ENCODE measurements around the gene SDK1.

GRCh38 chr7:4074407-4074806 lies 773.4 kb downstream of the SDK1 start:
- TF ChIP-seq CTCF (conservative IDR thresholded peaks at IDR 0.05): no peak
- no peak for TF ChIP-seq ZFX (IDR thresholded peaks at IDR 0.05)
